Adrenal gland (tissue), 5 donors: Measurements from ENCODE around the gene GPATCH8.

ENCODE experiments used
- CTCF ChIP-seq, 6 experiments: fragments of 450-650 bp in 4 of 6; fragments of 200-600 bp in 2 of 6; sonication (generic) in 1 of 6; IDR thresholded peaks; 1 replicate in 5 of 6; 2 replicates in 1 of 6; pipeline versions ENCODE4 v1.5.1 to v1.8.0; 2016 to 2021; ENCODE audit warnings: antibody characterized with exemption in 6 of 6, mild to moderate bottlenecking in 2 of 6, moderate library complexity in 1 of 6
- POLR2A ChIP-seq, 2 donors: fragments of 450-650 bp; IDR thresholded peaks; one replicate each; pipeline ENCODE4 v1.6.1; 2017; ENCODE audit warnings: antibody characterized with exemption in 2 of 2, mild to moderate bottlenecking in 2 of 2, moderate library complexity in 1 of 2
- donor health status: DM: no; HTN: no; CAD: no.

GRCh38 chr17:44359006-44359405, 144.2 kb downstream of the GPATCH8 start:
- no peak for TF ChIP-seq CTCF (IDR thresholded peaks at IDR 0.05)
- TF ChIP-seq POLR2A (IDR thresholded peaks at IDR 0.05): no peak
